ENCODE results near the gene HS3ST4. TPM values are rescaled to one million over a fixed set of nuclear protein-coding genes. Genes with fewer than 3 reads are reported as not detected.
"Not testable (repeated sequence)": the region's sequence is repeated elsewhere in the genome, so short reads cannot be mapped to it uniquely, and the experiment has no call there.

Gene HS3ST4
- total RNA-seq, 1 donor from 2014 or later, result 1.2 TPM

GRCh38 chr16:26026709-26027450 lies 335.1 kb downstream of the HS3ST4 start:
- Mint-ChIP-seq H3K36me3 (ENCODE audit: low read depth, unreplicated experiment) (no peaks in the 10 kb centered on the region), H3K27ac (ENCODE audit: unreplicated experiment) (no peak overlapping the region), H3K9me3 (ENCODE audit: unreplicated experiment) (no peaks in the 10 kb centered on the region), H3K27me3 (ENCODE audit: low read depth, unreplicated experiment) (no peaks in the 10 kb centered on the region), H3K4me1 (ENCODE audit: low read depth, unreplicated experiment) (no peaks in the 10 kb centered on the region), H3K4me3 (ENCODE audit: unreplicated experiment) (no peak overlapping the region)
- no peaks in the 10 kb centered on the region for H4K20me1 ChIP-seq (ENCODE audit: insufficient read depth, low read length)
- H3K4me2 ChIP-seq (ENCODE audit: low read length), result no peak overlapping the region
- DNase-seq (ENCODE audit: low read depth) (no peak), FAIRE-seq (no peak)
- H3K27ac ChIP-seq (ENCODE audit: low read depth, low read length), result no peak overlapping the region
- TF ChIP-seq EZH2 (IDR thresholded peaks at IDR 0.05; ENCODE audit: insufficient read depth, low read length), result no peak
- TF ChIP-seq, protein P1, sequence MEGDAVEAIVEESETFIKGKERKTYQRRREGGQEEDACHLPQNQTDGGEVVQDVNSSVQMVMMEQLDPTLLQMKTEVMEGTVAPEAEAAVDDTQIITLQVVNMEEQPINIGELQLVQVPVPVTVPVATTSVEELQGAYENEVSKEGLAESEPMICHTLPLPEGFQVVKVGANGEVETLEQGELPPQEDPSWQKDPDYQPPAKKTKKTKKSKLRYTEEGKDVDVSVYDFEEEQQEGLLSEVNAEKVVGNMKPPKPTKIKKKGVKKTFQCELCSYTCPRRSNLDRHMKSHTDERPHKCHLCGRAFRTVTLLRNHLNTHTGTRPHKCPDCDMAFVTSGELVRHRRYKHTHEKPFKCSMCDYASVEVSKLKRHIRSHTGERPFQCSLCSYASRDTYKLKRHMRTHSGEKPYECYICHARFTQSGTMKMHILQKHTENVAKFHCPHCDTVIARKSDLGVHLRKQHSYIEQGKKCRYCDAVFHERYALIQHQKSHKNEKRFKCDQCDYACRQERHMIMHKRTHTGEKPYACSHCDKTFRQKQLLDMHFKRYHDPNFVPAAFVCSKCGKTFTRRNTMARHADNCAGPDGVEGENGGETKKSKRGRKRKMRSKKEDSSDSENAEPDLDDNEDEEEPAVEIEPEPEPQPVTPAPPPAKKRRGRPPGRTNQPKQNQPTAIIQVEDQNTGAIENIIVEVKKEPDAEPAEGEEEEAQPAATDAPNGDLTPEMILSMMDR (IDR thresholded peaks at IDR 0.05; ENCODE audit: insufficient read depth, low read depth, low read length), result no peak
- no peak overlapping the region for H3K4me3 ChIP-seq (ENCODE audit: insufficient read depth, low read depth, low read length)
- H3K79me2 ChIP-seq (ENCODE audit: insufficient read depth, low read length), result no peaks in the 10 kb centered on the region
- no peaks in the 10 kb centered on the region for H3K36me3 ChIP-seq (ENCODE audit: insufficient read depth, low read length)
- no peaks in the 10 kb centered on the region for H3K27me3 ChIP-seq (ENCODE audit: insufficient read depth, low read length)
- no peaks in the 10 kb centered on the region for H3K4me1 ChIP-seq (ENCODE audit: insufficient read depth, low read length)
- no peak overlapping the region for H2AFZ ChIP-seq (ENCODE audit: low read depth, low read length)
- no peaks in the 10 kb centered on the region for H3K9me3 ChIP-seq (ENCODE audit: insufficient read depth, low read depth, low read length)
- H3K9ac ChIP-seq (ENCODE audit: low read length), result no peak overlapping the region

DNA sequence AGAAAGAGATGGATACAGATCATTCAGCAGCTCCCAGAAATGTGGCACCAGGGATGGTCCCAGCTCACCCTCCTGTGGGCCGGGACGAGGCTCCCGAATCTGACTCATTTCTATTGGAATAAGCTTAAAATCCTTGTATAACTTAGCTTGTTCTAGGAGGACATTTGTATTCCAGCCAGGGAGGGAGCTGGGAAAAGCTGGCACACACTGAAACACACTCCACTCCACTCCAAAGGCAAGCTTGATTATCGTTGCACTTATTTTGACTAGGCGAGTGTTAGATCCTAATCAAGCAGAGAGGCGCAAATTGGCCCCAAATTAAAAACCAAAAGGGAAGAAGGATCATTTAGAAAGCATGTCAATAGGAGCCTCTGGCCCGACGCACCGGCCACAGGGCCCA lies 339.5 kb downstream of the HS3ST4 start:
- Mint-ChIP-seq H3K4me3 (ENCODE audit: unreplicated experiment) (no peak overlapping the region), H3K27ac (ENCODE audit: unreplicated experiment) (no peak overlapping the region), H3K36me3 (ENCODE audit: low read depth, unreplicated experiment) (no peaks in the 10 kb centered on the region), H3K27me3 (ENCODE audit: low read depth, unreplicated experiment) (no peaks in the 10 kb centered on the region), H3K9me3 (ENCODE audit: unreplicated experiment) (no peaks in the 10 kb centered on the region), H3K4me1 (ENCODE audit: low read depth, unreplicated experiment) (no peaks in the 10 kb centered on the region)
- H3K4me3 ChIP-seq (ENCODE audit: insufficient read depth, low read depth, low read length), result no peak overlapping the region
- H3K4me1 ChIP-seq (ENCODE audit: insufficient read depth, low read length), result no peaks in the 10 kb centered on the region
- no peak overlapping the region for H2AFZ ChIP-seq (ENCODE audit: low read depth, low read length)
- H3K9me3 ChIP-seq (ENCODE audit: insufficient read depth, low read depth, low read length), result no peaks in the 10 kb centered on the region
- TF ChIP-seq, protein P1 (IDR thresholded peaks at IDR 0.05; ENCODE audit: insufficient read depth, low read depth, low read length), result no peak
- no peak for TF ChIP-seq EZH2 (IDR thresholded peaks at IDR 0.05; ENCODE audit: insufficient read depth, low read length)
- no peaks in the 10 kb centered on the region for H3K36me3 ChIP-seq (ENCODE audit: insufficient read depth, low read length)
- no peak overlapping the region for H3K4me2 ChIP-seq (ENCODE audit: low read length)
- DNase-seq (ENCODE audit: low read depth) (no peak), FAIRE-seq (no peak)
- H4K20me1 ChIP-seq (ENCODE audit: insufficient read depth, low read length), result no peaks in the 10 kb centered on the region
- no peak overlapping the region for H3K27ac ChIP-seq (ENCODE audit: low read depth, low read length)
- H3K79me2 ChIP-seq (ENCODE audit: insufficient read depth, low read length), result no peaks in the 10 kb centered on the region
- no peaks in the 10 kb centered on the region for H3K27me3 ChIP-seq (ENCODE audit: insufficient read depth, low read length)
- no peak overlapping the region for H3K9ac ChIP-seq (ENCODE audit: low read length)

DNA sequence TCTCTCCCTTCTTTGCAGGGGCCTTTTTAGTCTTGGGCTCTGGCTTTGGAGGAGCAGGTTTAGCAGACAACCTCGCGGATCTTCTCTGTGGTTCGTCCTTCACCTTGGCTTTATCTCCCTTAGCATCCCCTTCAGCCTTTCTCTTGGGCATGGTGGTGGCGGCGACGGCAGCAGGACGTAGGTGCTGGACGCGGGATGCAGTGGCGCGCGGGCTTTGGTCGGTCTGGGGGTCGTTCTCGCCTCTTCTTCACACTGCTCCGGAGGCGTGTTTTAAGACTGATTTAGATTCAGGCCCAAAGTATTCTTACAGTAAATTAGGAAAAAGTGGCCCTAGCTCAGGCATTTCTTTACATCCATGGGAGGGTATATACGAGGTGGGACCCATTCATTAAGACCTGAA lies 340.9 kb downstream of the HS3ST4 start:
- DNase-seq (ENCODE audit: low read depth); H3K27ac ChIP-seq (ENCODE audit: low read depth, low read length); H3K36me3 ChIP-seq (ENCODE audit: insufficient read depth, low read length); H3K4me3 ChIP-seq (ENCODE audit: insufficient read depth, low read depth, low read length); H3K79me2 ChIP-seq (ENCODE audit: insufficient read depth, low read length); H3K4me3 Mint-ChIP-seq (ENCODE audit: unreplicated experiment); H3K9me3 ChIP-seq (ENCODE audit: insufficient read depth, low read depth, low read length); H3K4me1 Mint-ChIP-seq (ENCODE audit: low read depth, unreplicated experiment); H3K27me3 ChIP-seq (ENCODE audit: insufficient read depth, low read length); FAIRE-seq; H4K20me1 ChIP-seq (ENCODE audit: insufficient read depth, low read length); H3K36me3 Mint-ChIP-seq (ENCODE audit: low read depth, unreplicated experiment); H3K4me2 ChIP-seq (ENCODE audit: low read length); H3K9ac ChIP-seq (ENCODE audit: low read length); H3K27me3 Mint-ChIP-seq (ENCODE audit: low read depth, unreplicated experiment); H3K4me1 ChIP-seq (ENCODE audit: insufficient read depth, low read length); H2AFZ ChIP-seq (ENCODE audit: low read depth, low read length); H3K9me3 Mint-ChIP-seq (ENCODE audit: unreplicated experiment); H3K27ac Mint-ChIP-seq (ENCODE audit: unreplicated experiment): not testable (repeated sequence)

Data from astrocyte (in vitro differentiated cells and primary cell).